Measurements from ENCODE around the gene FOXA3.

FOXA3 gene

GRCh38 chr19:45876411-45877197 lies 12.5 kb downstream of the FOXA3 start:
- Histone ChIP-seq H3K36me3 (ENCODE audit: insufficient read depth) (no peaks in the 10 kb centered on the region), H3K79me2 (ENCODE audit: insufficient read depth, low read depth) (no peaks in the 10 kb centered on the region), H3K4me1 (ENCODE audit: low read depth, poor library complexity, severe bottlenecking) (peaks cover 6% of the 10 kb centered on the region), H3K27ac (no peak overlapping the region), H3K27me3 (ENCODE audit: insufficient read depth, low read depth) (peaks cover 27% of the 10 kb centered on the region; the same call in 1 of the 2 replicates), H3K4me3 (IDR thresholded peaks at IDR 0.05; ENCODE audit: insufficient read depth, low read depth, low read length) (no peak overlapping the region), H3K9ac (no peak overlapping the region), H2AFZ (ENCODE audit: low read depth) (no peak overlapping the region), H4K20me1 (ENCODE audit: insufficient read depth) (no peaks in the 10 kb centered on the region), H3K4me2 (no peak overlapping the region)
- TF ChIP-seq, protein P1, sequence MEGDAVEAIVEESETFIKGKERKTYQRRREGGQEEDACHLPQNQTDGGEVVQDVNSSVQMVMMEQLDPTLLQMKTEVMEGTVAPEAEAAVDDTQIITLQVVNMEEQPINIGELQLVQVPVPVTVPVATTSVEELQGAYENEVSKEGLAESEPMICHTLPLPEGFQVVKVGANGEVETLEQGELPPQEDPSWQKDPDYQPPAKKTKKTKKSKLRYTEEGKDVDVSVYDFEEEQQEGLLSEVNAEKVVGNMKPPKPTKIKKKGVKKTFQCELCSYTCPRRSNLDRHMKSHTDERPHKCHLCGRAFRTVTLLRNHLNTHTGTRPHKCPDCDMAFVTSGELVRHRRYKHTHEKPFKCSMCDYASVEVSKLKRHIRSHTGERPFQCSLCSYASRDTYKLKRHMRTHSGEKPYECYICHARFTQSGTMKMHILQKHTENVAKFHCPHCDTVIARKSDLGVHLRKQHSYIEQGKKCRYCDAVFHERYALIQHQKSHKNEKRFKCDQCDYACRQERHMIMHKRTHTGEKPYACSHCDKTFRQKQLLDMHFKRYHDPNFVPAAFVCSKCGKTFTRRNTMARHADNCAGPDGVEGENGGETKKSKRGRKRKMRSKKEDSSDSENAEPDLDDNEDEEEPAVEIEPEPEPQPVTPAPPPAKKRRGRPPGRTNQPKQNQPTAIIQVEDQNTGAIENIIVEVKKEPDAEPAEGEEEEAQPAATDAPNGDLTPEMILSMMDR (conservative IDR thresholded peaks at IDR 0.05; ENCODE audit: low read depth, low read length) = no peak

DNA sequence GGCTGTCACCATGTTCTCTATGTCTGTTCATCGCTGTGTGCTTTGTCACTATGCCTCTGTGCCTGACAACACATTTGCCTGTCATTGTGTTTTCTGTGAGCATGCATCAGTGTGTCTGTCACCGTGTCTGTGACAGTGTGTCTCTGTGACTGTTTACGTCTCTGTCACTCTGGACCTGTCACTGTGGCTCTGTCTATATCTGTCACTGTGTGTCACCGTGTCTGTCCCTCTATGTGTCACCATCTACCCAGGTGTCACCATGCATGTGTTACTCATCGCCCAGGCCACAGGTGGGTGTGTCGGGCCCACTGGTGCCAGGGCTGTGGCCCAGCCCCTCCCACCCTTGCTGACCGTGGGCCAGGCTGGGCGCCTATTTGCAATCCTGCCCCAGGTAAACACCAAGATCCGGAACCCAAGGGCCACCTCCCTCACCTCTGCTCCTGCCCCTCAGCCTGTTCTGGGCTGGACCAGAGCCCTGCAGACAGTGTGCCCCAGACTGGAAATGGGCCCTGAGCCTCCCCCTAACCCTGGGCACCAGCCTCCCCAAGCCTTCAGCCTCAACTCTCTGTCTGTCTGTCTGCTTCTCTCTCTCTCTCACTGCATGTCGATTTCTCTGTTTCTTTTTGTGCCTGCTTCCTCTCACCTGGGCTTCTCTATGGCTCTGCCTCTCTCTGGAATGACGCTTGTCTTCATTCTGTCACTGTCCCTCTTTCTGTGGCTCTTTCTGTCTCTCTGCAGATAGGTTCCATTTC lies 14.1 kb downstream of the FOXA3 start:
- TF ChIP-seq, protein P1 (conservative IDR thresholded peaks at IDR 0.05; ENCODE audit: low read depth, low read length) = no peak
- Histone ChIP-seq H3K36me3 (ENCODE audit: insufficient read depth) (no peaks in the 10 kb centered on the region), H3K79me2 (ENCODE audit: insufficient read depth, low read depth) (no peaks in the 10 kb centered on the region), H3K4me3 (IDR thresholded peaks at IDR 0.05; ENCODE audit: insufficient read depth, low read depth, low read length) (no peak overlapping the region), H3K27me3 (ENCODE audit: insufficient read depth, low read depth) (peaks cover 23% of the 10 kb centered on the region; the same call in 1 of the 2 replicates), H3K4me2 (no peak overlapping the region), H4K20me1 (ENCODE audit: insufficient read depth) (no peaks in the 10 kb centered on the region), H3K9ac (no peak overlapping the region), H2AFZ (ENCODE audit: low read depth) (no peak overlapping the region), H3K4me1 (ENCODE audit: low read depth, poor library complexity, severe bottlenecking) (peaks cover 22% of the 10 kb centered on the region), H3K27ac (no peak overlapping the region)

- no peak overlapping the region for H3K4me2 ChIP-seq
- no peaks in the 10 kb centered on the region for H3K79me2 ChIP-seq (ENCODE audit: insufficient read depth, low read depth)
- H4K20me1 ChIP-seq (ENCODE audit: insufficient read depth) = no peaks in the 10 kb centered on the region
- no peak overlapping the region for H2AFZ ChIP-seq (ENCODE audit: low read depth)
- no peak overlapping the region for H3K9ac ChIP-seq
- no peaks in the 10 kb centered on the region for H3K36me3 ChIP-seq (ENCODE audit: insufficient read depth)
- H3K27ac ChIP-seq = no peak overlapping the region
- TF ChIP-seq, protein P1 (conservative IDR thresholded peaks at IDR 0.05; ENCODE audit: low read depth, low read length) = no peak
- peaks cover 28% of the 10 kb centered on the region for H3K4me1 ChIP-seq (ENCODE audit: low read depth, poor library complexity, severe bottlenecking)
- no peak overlapping the region for H3K4me3 ChIP-seq (IDR thresholded peaks at IDR 0.05; ENCODE audit: insufficient read depth, low read depth, low read length)
- peaks cover 14% of the 10 kb centered on the region; the same call in 1 of the 2 replicates for H3K27me3 ChIP-seq (ENCODE audit: insufficient read depth, low read depth)
Observed at GRCh38 chr19:45879055-45879454, 14.9 kb downstream of the FOXA3 start.

- Histone ChIP-seq H3K4me1 (ENCODE audit: low read depth, poor library complexity, severe bottlenecking) (peaks cover 28% of the 10 kb centered on the region), H3K27me3 (ENCODE audit: insufficient read depth, low read depth) (peaks cover 12% of the 10 kb centered on the region; the same call in 1 of the 2 replicates), H3K4me2 (no peak overlapping the region), H3K9ac (no peak overlapping the region), H3K27ac (no peak overlapping the region), H3K79me2 (ENCODE audit: insufficient read depth, low read depth) (no peaks in the 10 kb centered on the region), H2AFZ (ENCODE audit: low read depth) (no peak overlapping the region), H4K20me1 (ENCODE audit: insufficient read depth) (no peaks in the 10 kb centered on the region), H3K4me3 (IDR thresholded peaks at IDR 0.05; ENCODE audit: insufficient read depth, low read depth, low read length) (no peak overlapping the region), H3K36me3 (ENCODE audit: insufficient read depth) (no peaks in the 10 kb centered on the region)
- TF ChIP-seq, protein P1 (conservative IDR thresholded peaks at IDR 0.05; ENCODE audit: low read depth, low read length) = no peak
Observed at GRCh38 chr19:45879971-45880370, 15.8 kb downstream of the FOXA3 start.

Measured in KMS-11 (cell line).